Effector memory CD4-positive, alpha-beta T cell (primary cell): Measurements from ENCODE around the gene XPNPEP1.

Experiments
- DNase-seq, 3 donors: peaks; one replicate each; pipeline ENCODE4 v3.0.0-alpha.2; 2020
- H3K27ac ChIP-seq: 2 replicates; pipeline ENCODE4 v1.7.0; 2013; ENCODE audit warnings: mild to moderate bottlenecking, low read length, moderate library complexity; ENCODE audit not compliant: insufficient read depth, poor library complexity, severe bottlenecking
- H3K27me3 ChIP-seq: replicated peaks from 2 replicates; pipeline ENCODE4 v1.7.0; 2013; ENCODE audit warnings: mild to moderate bottlenecking, low read length; ENCODE audit not compliant: insufficient read depth, control insufficient read depth, poor library complexity, severe bottlenecking
- H3K36me3 ChIP-seq: 2 replicates; pipeline ENCODE4 v1.7.0; 2013; ENCODE audit warnings: mild to moderate bottlenecking, low read length, moderate library complexity; ENCODE audit not compliant: control insufficient read depth, insufficient read depth
- H3K4me1 ChIP-seq: 2 replicates; pipeline ENCODE4 v1.7.0; 2013; ENCODE audit warnings: low read length, mild to moderate bottlenecking; ENCODE audit not compliant: control insufficient read depth, insufficient read depth, poor library complexity, severe bottlenecking
- H3K4me3 ChIP-seq: 2 replicates; pipeline ENCODE4 v1.7.0; 2013; ENCODE audit warnings: low read length, low read depth, mild to moderate bottlenecking; ENCODE audit not compliant: insufficient read depth, poor library complexity, severe bottlenecking
- H3K9me3 ChIP-seq: 2 replicates; pipeline ENCODE4 v1.7.0; 2013; ENCODE audit warnings: mild to moderate bottlenecking, low read length, moderate library complexity; ENCODE audit not compliant: control insufficient read depth

The XPNPEP1 gene

GRCh38 chr10:109886037-109886780, 37.1 kb downstream of the XPNPEP1 start:
- Histone ChIP-seq H3K27me3 (no peaks in the 10 kb centered on the region), H3K9me3 (no peaks in the 10 kb centered on the region), H3K27ac (no peak overlapping the region), H3K36me3 (peaks cover 61% of the 10 kb centered on the region), H3K4me3 (no peak overlapping the region), H3K4me1 (no peaks in the 10 kb centered on the region)
- no peak for DNase-seq

- H3K27ac ChIP-seq: no peak overlapping the region
- H3K4me3 ChIP-seq: no peak overlapping the region
- H3K27me3 ChIP-seq: no peaks in the 10 kb centered on the region
- no peaks in the 10 kb centered on the region for H3K9me3 ChIP-seq
- peaks cover 64% of the 10 kb centered on the region for H3K36me3 ChIP-seq
- no peaks in the 10 kb centered on the region for H3K4me1 ChIP-seq
- DNase-seq: peak; percentile 14 to 44 (median 26)
These were observed 39.2 kb downstream of the XPNPEP1 start for GRCh38 chr10:109883859-109884771.

- DNase-seq: no peak
These were observed 40.9 kb downstream of the XPNPEP1 start for GRCh38 chr10:109882251-109883057.

GRCh38 chr10:109881769-109882057, 41.6 kb downstream of the XPNPEP1 start:
- H3K36me3 ChIP-seq: peaks cover 56% of the 10 kb centered on the region
- H3K9me3 ChIP-seq: no peaks in the 10 kb centered on the region
- no peaks in the 10 kb centered on the region for H3K27me3 ChIP-seq
- H3K27ac ChIP-seq: no peak overlapping the region
- H3K4me1 ChIP-seq: no peaks in the 10 kb centered on the region
- no peak for DNase-seq
- H3K4me3 ChIP-seq: no peak overlapping the region

More at GRCh38 chr10:109882251-109883057, 40.9 kb downstream of the XPNPEP1 start:
- H3K9me3 ChIP-seq: no peaks in the 10 kb centered on the region
- H3K4me1 ChIP-seq: no peaks in the 10 kb centered on the region
- no peak overlapping the region for H3K27ac ChIP-seq
- peaks cover 56% of the 10 kb centered on the region for H3K36me3 ChIP-seq
- no peaks in the 10 kb centered on the region for H3K27me3 ChIP-seq
- no peak overlapping the region for H3K4me3 ChIP-seq

- H3K4me1 ChIP-seq: no peaks in the 10 kb centered on the region
- no peaks in the 10 kb centered on the region for H3K9me3 ChIP-seq
- no peaks in the 10 kb centered on the region for H3K27me3 ChIP-seq
- peaks cover 52% of the 10 kb centered on the region for H3K36me3 ChIP-seq
- H3K4me3 ChIP-seq: no peak overlapping the region
- no peak for DNase-seq
- H3K27ac ChIP-seq: no peak overlapping the region
These were observed 42.2 kb downstream of the XPNPEP1 start for GRCh38 chr10:109880886-109881768.

GRCh38 chr10:109877546-109877945, 45.8 kb downstream of the XPNPEP1 start:
- Histone ChIP-seq H3K27ac (no peak overlapping the region), H3K36me3 (peaks cover 53% of the 10 kb centered on the region), H3K9me3 (no peaks in the 10 kb centered on the region), H3K27me3 (no peaks in the 10 kb centered on the region), H3K4me3 (no peak overlapping the region), H3K4me1 (no peaks in the 10 kb centered on the region)
- DNase-seq: no peak

GRCh38 chr10:109875828-109876821, 47.2 kb downstream of the XPNPEP1 start:
- Histone ChIP-seq H3K4me1 (no peaks in the 10 kb centered on the region), H3K27ac (no peak overlapping the region), H3K36me3 (peaks cover 56% of the 10 kb centered on the region)

GRCh38 chr10:109875151-109875568, 48.2 kb downstream of the XPNPEP1 start:
- no peaks in the 10 kb centered on the region for H3K27me3 ChIP-seq
- H3K9me3 ChIP-seq: no peaks in the 10 kb centered on the region
- no peak overlapping the region for H3K27ac ChIP-seq
- H3K4me1 ChIP-seq: no peaks in the 10 kb centered on the region
- H3K36me3 ChIP-seq: peaks cover 58% of the 10 kb centered on the region
- no peak for DNase-seq
- H3K4me3 ChIP-seq: no peak overlapping the region

More at GRCh38 chr10:109875828-109876821, 47.2 kb downstream of the XPNPEP1 start:
- Histone ChIP-seq H3K4me3 (no peak overlapping the region), H3K27me3 (no peaks in the 10 kb centered on the region), H3K9me3 (no peaks in the 10 kb centered on the region)
- no peak for DNase-seq
